HFF-Myc (cell line): ENCODE data around the gene ZPR1.

Experiments used
- DNase-seq: peaks from one replicate; pipeline ENCODE4 v3.0.0-alpha.2; 2011; ENCODE audit warnings: low read depth; ENCODE audit errors: extremely low read depth
- H3K4me3 ChIP-seq: replicated peaks from 2 replicates; pipeline ENCODE4 v1.5.1; 2011; ENCODE audit warnings: low read depth, mild to moderate bottlenecking, control low read depth, low read length
- CTCF ChIP-seq: IDR thresholded peaks from 2 replicates; pipeline ENCODE4 v1.5.1; 2012; ENCODE audit warnings: mild to moderate bottlenecking, low read depth, low read length, control low read depth; ENCODE audit errors: missing control alignments

Gene ZPR1

DNA sequence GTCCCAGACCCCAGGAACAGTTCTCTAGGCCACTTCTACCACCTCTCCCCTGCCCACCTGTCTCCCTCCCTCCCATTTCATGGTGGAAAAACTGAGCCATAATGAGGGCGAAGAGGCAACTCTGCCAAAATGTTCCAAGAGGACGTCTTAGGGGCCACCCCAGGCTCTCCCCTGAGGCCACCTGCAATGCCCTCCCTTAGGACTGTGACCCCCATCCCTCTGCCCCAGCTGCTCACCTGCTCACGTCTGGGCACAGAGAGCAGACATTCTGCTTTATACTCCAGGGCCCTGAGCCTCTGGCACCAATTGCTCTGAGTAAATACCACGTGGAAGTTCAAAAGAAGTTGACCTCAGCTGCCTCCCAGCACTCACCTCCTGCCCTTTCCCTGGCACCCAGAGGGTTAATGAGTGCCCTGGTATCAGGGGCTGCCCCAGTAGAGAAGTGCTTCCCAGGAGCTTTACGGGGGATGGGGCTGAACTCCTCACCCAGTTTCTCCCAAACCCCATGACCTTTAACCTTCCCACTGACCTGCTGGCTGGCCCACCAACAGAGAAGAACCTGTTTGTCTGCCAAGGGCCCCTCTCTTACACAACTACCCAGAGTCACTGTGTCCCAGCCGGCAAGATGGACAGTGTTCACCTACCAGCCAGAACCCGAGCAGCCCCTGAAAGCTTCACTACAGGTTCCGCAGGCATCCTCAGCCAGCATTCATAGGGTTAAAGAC lies 4.5 kb upstream of the ZPR1 start:
- no peak for TF ChIP-seq CTCF
- DNase-seq = no peak
- H3K4me3 ChIP-seq = no peak overlapping the region

GRCh38 chr11:116791813-116792143 lies 4.0 kb upstream of the ZPR1 start, which contains the start of gene APOA5:
Gene APOA5 (minus strand): TSS chr11:116791879. CDS start chr11:116791860, 19 bp downstream.
- DNase-seq = no peak
- H3K4me3 ChIP-seq = no peak within 1 kb of the TSS
- TF ChIP-seq CTCF = no peak

DNA sequence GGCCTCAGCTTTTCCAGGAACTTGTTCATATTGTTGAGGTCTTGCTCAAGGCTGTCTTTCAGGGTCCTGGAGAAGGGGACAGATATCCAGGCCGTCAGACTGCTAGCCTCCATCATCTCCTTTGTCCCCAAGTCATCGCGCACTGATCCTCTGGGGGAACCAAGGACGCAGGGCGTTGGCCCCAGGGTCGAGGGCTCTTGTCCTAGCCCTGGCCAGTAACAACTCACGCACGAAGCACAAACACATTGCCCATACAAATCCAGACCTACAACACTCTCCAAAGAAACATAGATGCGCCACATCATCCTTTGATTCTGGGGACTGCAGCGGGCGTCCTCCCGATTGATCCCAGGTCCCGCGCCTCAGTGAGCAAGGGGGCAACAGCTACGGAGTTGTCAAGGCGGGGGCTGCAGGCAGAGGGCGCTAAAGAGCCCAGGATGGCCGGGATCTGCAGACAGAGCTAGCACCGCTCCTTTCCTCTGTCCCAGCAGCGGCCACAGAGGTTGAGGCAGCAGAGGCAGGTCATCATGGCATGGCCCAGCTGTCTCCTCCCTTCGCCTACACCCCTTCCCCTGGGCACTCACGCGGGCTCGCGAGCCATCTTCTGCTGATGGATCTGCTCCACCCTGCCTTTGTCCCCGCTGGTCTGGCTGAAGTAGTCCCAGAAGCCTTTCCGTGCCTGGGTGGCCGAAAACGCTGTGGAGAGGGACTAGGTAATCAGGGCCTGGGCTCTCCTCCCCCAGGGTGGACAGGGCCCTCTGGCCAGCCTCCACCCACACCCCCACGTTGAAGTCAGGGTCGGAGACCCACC lies 3.4 kb upstream of the ZPR1 start:
- no peak overlapping the region for H3K4me3 ChIP-seq
- DNase-seq = peak; percentile 19
- peak; percentile 88 for TF ChIP-seq CTCF

GRCh38 chr11:116790167-116791001 lies 2.6 kb upstream of the ZPR1 start:
- DNase-seq = no peak
- no peak for TF ChIP-seq CTCF
- H3K4me3 ChIP-seq = no peak overlapping the region

DNA sequence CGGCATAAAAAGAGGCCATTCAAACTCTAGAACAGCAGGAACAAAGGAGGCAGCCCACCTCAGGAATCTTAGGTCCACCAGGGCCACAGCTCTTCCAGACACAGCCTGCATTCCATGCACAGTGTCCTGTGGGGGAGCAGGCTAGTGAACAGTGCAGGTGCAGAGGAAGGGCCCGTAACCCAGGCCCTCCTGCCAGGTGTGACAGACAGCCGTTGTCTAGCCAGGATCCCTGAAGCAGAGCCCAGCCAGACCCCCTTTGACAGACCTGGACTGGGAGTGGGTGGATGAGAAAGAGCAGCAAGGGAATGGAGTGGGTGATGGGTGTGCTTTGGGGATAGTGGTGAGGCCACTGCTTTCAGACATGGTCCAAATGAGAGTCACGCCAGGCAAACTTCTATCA lies 1.2 kb upstream of the ZPR1 start:
- no peak for TF ChIP-seq CTCF
- no peak for DNase-seq
- no peak overlapping the region for H3K4me3 ChIP-seq

- peak overlapping the region; percentile 85 for H3K4me3 ChIP-seq
- no peak for TF ChIP-seq CTCF
- DNase-seq = no peak
Measured at GRCh38 chr11:116788534-116788933, 711 bp upstream of the ZPR1 start.
